C4-2B (cell line): ENCODE measurements around the gene ADD1.

Experiments
- H3K27ac ChIP-seq: fragments of 450-650 bp; 2 replicates; pipeline ENCODE4 v1.5.1; 2017
- ZFX ChIP-seq: fragments of 450-650 bp; IDR thresholded peaks from 2 replicates; pipeline ENCODE4 v1.6.1; 2017
- TF ChIP-seq, protein P1 (sequence below): fragments of 450-650 bp; conservative IDR thresholded peaks from 2 replicates; pipeline ENCODE4 v1.5.1; 2017; ENCODE audit warnings: mild to moderate bottlenecking

ADD1 gene

GRCh38 chr4:2813446-2814405 is 29.9 kb upstream of the ADD1 start:
- TF ChIP-seq, protein P1, sequence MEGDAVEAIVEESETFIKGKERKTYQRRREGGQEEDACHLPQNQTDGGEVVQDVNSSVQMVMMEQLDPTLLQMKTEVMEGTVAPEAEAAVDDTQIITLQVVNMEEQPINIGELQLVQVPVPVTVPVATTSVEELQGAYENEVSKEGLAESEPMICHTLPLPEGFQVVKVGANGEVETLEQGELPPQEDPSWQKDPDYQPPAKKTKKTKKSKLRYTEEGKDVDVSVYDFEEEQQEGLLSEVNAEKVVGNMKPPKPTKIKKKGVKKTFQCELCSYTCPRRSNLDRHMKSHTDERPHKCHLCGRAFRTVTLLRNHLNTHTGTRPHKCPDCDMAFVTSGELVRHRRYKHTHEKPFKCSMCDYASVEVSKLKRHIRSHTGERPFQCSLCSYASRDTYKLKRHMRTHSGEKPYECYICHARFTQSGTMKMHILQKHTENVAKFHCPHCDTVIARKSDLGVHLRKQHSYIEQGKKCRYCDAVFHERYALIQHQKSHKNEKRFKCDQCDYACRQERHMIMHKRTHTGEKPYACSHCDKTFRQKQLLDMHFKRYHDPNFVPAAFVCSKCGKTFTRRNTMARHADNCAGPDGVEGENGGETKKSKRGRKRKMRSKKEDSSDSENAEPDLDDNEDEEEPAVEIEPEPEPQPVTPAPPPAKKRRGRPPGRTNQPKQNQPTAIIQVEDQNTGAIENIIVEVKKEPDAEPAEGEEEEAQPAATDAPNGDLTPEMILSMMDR: no peak
- no peak for TF ChIP-seq ZFX
- peak overlapping the region; percentile 86 for H3K27ac ChIP-seq

DNA sequence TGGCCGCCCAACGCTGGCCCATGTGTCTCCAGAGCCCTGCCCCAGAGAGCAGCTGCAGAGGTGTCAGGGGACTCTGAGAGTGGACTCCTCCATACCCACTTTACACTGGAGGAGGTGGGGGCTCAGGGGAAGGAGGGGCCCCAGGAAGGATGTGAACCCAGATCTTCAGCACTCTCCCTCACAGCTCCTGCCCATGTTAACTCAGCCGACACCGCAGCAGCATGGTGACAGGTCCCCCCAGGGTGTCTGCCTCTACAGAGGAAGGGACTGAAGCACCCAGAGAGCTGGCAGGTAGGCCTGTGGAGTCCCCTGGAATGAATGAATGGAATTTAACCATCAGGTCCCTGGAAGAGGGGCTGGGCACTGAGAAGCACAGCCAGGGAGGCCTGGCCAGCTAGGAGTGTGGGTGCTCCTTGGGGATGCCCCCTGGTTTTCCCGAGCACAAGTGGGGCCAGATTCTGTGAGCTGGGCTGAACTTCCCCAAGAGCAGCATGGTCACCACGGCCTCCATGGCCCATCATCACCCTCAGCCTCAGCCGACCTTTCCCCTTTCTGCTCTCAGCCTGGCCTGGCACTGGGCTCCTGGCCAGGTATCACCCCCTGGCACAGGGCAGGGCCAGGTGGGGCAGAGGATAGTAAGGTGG is 28.9 kb upstream of the ADD1 start:
- no peak for TF ChIP-seq ZFX
- TF ChIP-seq, protein P1: no peak
- no peak overlapping the region for H3K27ac ChIP-seq

DNA sequence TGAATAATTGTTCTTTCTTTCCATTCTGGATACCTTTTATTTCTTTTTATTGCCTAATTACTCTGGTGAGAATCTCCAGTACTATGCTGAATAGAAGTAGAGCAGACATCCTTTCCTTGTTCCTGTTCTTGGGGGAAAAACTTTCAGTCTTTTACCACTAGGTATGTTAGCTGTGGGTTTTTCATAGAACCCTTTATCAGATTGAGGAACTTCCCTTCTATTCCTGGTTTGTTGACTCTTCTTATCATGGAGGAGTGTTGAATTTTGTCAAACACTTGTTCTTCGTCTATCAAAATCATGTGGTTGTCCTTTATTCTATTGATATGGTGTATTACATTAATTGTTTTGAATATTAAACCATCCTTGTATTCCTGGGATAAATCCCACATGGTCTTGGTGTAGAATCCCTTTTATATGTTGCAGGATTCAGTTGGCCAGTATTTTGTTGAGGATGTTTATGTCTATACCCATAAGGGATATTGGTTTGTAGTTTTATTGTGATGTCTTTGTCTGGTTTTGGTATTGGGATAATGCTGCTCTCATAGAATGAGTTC is 27.2 kb upstream of the ADD1 start:
- TF ChIP-seq, protein P1: no peak
- no peak for TF ChIP-seq ZFX

GRCh38 chr4:2817137-2817536 is 26.5 kb upstream of the ADD1 start:
- H3K27ac ChIP-seq: peak overlapping the region; percentile 80
- no peak for TF ChIP-seq ZFX
- TF ChIP-seq, protein P1: no peak

More for the DNA sequence above, 27.2 kb upstream of the ADD1 start:
- H3K27ac ChIP-seq: no peak overlapping the region

DNA sequence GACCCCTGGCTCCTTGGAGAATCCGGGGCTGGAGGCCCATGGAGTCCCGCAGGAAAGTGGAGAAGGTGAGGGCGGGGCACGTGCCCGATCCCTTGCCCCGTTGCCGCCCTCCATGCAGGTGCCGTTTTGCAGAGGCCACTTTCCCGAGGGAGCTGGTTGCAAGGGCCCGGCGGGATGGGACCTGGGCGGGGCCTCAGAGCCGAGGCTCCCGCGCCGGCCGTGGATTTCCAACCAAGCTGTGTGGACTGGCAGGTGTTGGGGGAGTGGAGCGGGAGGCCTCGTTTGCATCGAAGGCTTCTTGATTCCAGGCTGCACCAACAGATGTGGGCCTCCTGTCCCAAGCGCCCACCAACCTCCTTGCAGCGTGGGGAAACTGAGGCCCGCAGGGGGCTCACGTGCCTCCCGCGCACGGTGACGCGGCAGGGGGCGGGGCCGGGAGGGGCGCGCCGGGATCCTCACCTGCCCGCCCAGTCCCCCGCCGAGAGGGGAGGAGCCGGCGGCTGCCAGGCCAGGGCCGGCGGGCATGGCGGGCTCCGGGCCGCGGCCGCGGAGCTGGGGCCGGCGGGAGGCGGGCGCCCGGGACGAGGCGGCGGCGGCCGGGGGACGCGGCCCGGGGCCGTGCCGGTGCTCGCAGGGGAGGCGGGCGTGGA is 25.8 kb upstream of the ADD1 start:
- H3K27ac ChIP-seq: peak overlapping the region; percentile 80

DNA sequence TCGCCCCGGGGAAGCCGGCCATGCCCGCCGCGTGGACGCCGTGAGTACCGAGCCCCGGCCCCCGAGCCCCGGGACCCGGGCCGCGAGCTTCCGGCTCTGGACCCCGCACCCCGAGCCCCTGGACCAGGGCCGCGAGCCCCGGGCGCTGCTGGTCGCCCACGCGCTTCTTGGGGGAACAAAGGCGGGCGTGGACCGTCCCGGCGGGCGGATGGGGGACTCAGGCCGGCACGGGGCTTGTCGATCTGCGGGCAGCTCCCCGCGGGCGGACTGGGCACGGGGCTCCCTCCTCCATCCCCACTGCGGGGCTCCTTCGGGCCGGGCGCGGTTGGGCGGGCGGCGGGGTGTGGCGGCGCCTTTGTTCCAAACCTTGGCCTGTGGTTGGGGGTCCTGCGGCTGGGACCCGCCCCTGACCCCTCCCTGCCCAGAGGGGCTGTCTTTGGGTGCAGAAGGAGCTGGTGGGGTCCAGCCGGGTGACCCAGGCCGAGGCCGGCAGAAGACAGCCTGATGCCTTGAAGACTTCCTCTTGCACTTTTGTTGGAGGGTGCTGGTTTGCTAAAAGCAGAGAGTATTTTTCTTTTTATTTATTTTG is 25.2 kb upstream of the ADD1 start:
- H3K27ac ChIP-seq: peak overlapping the region; percentile 80
- TF ChIP-seq ZFX: 0 out of 2 replicates have a peak, but pooled peaks have one; percentile 23
- TF ChIP-seq, protein P1: no peak

More for the DNA sequence above, 25.8 kb upstream of the ADD1 start:
- TF ChIP-seq, protein P1: no peak
- no peak for TF ChIP-seq ZFX
